Psoas muscle (tissue), 8 donors: ENCODE measurements around the gene RALGAPA2. TPM values are rescaled to one million over a fixed set of nuclear protein-coding genes. Genes with fewer than 3 reads are reported as not detected.

ENCODE experiments used
- ATAC-seq, 4 donors: fragments of 200-7000 bp; cut with Tn5 transposase; one replicate each; pipeline ENCODE4 v1.9.1; 2020; ENCODE audit warnings: moderate library complexity in 3 of 4, mild to moderate bottlenecking in 2 of 4
- DNase-seq, 2 donors: peaks; one replicate each; pipeline ENCODE4 v3.0.0-alpha.2; 2020
- H3K27ac ChIP-seq: fragments of 200-600 bp; one replicate; pipeline ENCODE4 v1.8.0; 2022
- H3K27me3 ChIP-seq, 3 donors: fragments of 200-600 bp in 1 of 3; one replicate each; pipeline versions ENCODE4 v1.6.1 to v1.8.0; 2013 to 2022; ENCODE audit warnings: low read length in 2 of 3, mild to moderate bottlenecking in 2 of 3, moderate library complexity in 1 of 3; ENCODE audit not compliant: insufficient read depth in 3 of 3
- H3K36me3 ChIP-seq, 2 donors: fragments of 200-600 bp in 1 of 2; one replicate each; pipeline versions ENCODE4 v1.6.1 to v1.8.0; 2013 to 2022; ENCODE audit warnings: low read depth in 1 of 2, mild to moderate bottlenecking in 1 of 2, moderate library complexity in 1 of 2; ENCODE audit not compliant: insufficient read depth in 1 of 2
- H3K4me1 ChIP-seq: fragments of 200-600 bp; one replicate; pipeline ENCODE4 v1.8.0; 2022
- H3K4me3 ChIP-seq: fragments of 200-600 bp; one replicate; pipeline ENCODE4 v1.8.0; 2022; ENCODE audit warnings: mild to moderate bottlenecking
- H3K9me3 ChIP-seq: fragments of 200-600 bp; one replicate; pipeline ENCODE4 v1.8.0; 2022
- CTCF ChIP-seq: fragments of 200-600 bp; IDR thresholded peaks from one replicate; pipeline ENCODE4 v1.8.0; 2022; ENCODE audit warnings: antibody characterized with exemption
- WGBS, 3 donors: extraction: QIAGEN DNeasy Blood & Tissue Kit; methylation state at CpG; one replicate each; pipeline versions ENCODE4 v1.1.6 to v1.1.7; 2013; 5-methylcytosine and 5-hydroxymethylcytosine counted together
- intact Hi-C, 2 donors: fragments of 100-400 bp; cut with DNase I; formaldehyde crosslinking; loops; one replicate each; pipeline versions ENCODE4 v1.11.0 to v1.14.2; 2022
- polyA plus RNA-seq, 3 donors: library from polyadenylated mRNA; stranded (reverse); fragments of 200-250 nt; gene quantifications; one replicate each; pipeline ENCODE4 v1.2.3, GENCODE V29; 2013
- total RNA-seq, 4 donors: library from RNA; stranded (reverse); fragmentation: NEBNext Ultra II Directional in 2 of 4; extraction: Animal tissue kit (Norgen Biotek cat#: 25700) in 2 of 4; gene quantifications; one replicate each; pipeline versions ENCODE4 v1.2.1 to v1.2.4, GENCODE V29; 2021 to 2023
- donor health status: healthy with polysubstance abuse.
- donor health status: DM: no; HTN: no; CAD: no; lungs with moderate emphysema.
- donor health status: Bipolar disorder and iron deficiency.
- donor health status: healthy.
- donor health status: DM: yes; HTN: yes; CAD: no.
- donor health status: DM: no; HTN: no; CAD: no.
- donor health status: DM: no; HTN: no; CAD: no.
- donor health status: DM: yes; HTN: yes; CAD: no.

RALGAPA2 gene
- total and polyA plus RNA-seq, 7 donors = 12.2 to 75.5 (median 51.1) TPM

GRCh38 chr20:20604357-20604756, 108.1 kb downstream of the RALGAPA2 start:
- Histone ChIP-seq H3K27me3 (no peaks in the 10 kb centered on the region), H3K9me3 (no peaks in the 10 kb centered on the region), H3K27ac (no peak overlapping the region), H3K4me3 (no peak overlapping the region), H3K36me3 (peaks cover 2 to 74% of the 10 kb centered on the region in 2 donors), H3K4me1 (no peaks in the 10 kb centered on the region)
- ATAC-seq = peak in 2 of 4 donors; percentile 53 to 56
- intact Hi-C loops = no loop called here
- DNase-seq = no peak
- WGBS, 3 donors = 93 to 94% (median 93%) methylated on average over 4 of the region's 4 CpGs
- TF ChIP-seq CTCF = no peak

GRCh38 chr20:20603339-20603990, 109.0 kb downstream of the RALGAPA2 start:
- no peak for DNase-seq
- H3K36me3 ChIP-seq = peaks cover 2 to 83% of the 10 kb centered on the region in 2 donors
- H3K4me3 ChIP-seq = no peak overlapping the region
- H3K27ac ChIP-seq = peak overlapping the region; percentile 30
- 58 to 73% (median 63%) methylated on average over 5 of the region's 5 CpGs for WGBS, 3 donors
- H3K27me3 ChIP-seq = no peaks in the 10 kb centered on the region
- intact Hi-C loops = no loop called here
- peak in 2 of 4 donors; percentile 28 to 83 for ATAC-seq
- no peak for TF ChIP-seq CTCF
- no peaks in the 10 kb centered on the region for H3K9me3 ChIP-seq
- no peaks in the 10 kb centered on the region for H3K4me1 ChIP-seq

- Histone ChIP-seq H3K36me3 (peaks cover 0 to 99% of the 10 kb centered on the region in 2 donors), H3K9me3 (no peaks in the 10 kb centered on the region), H3K4me1 (no peaks in the 10 kb centered on the region), H3K27ac (no peak overlapping the region), H3K4me3 (no peak overlapping the region), H3K27me3 (no peaks in the 10 kb centered on the region)
- ATAC-seq (no peak), DNase-seq (no peak)
- intact Hi-C loops = no loop called here
- 56 to 62% (median 57%) methylated on average over 2 of the region's 2 CpGs for WGBS, 3 donors
- TF ChIP-seq CTCF = no peak
Observed at GRCh38 chr20:20597966-20598365, 114.5 kb downstream of the RALGAPA2 start.

GRCh38 chr20:20594171-20594530, 118.3 kb downstream of the RALGAPA2 start:
- WGBS, 3 donors = 61 to 76% (median 65%) methylated on average over 1 of the region's 1 CpG
- Histone ChIP-seq H3K27ac (no peak overlapping the region), H3K4me1 (no peaks in the 10 kb centered on the region), H3K9me3 (no peaks in the 10 kb centered on the region), H3K4me3 (no peak overlapping the region), H3K36me3 (peaks cover 0 to 95% of the 10 kb centered on the region in 2 donors), H3K27me3 (no peaks in the 10 kb centered on the region)
- DNase-seq (no peak), ATAC-seq (no peak)
- intact Hi-C loops = no loop called here
- TF ChIP-seq CTCF = no peak
